ENCODE data around the gene WDR91.

GRCh38 chr7:135257790-135258189, 46.5 kb upstream of the WDR91 start:
- TF ChIP-seq CTCF (IDR thresholded peaks at IDR 0.05) (no peak), POLR2AphosphoS5 (IDR thresholded peaks at IDR 0.05) (no peak), POLR2A (IDR thresholded peaks at IDR 0.05) (no peak)

All from gastroesophageal sphincter (tissue), 3 donors.